HUDEP-2 (cell line): ENCODE measurements around the gene TRABD2B.

Experiments used
- DNase-seq, 76 experiments: peaks; one replicate each; lab custom pipeline; 2025; ENCODE audit not compliant: unreplicated experiment in 76 of 76; lab: John Stamatoyannopoulos, UW

TRABD2B gene

GRCh38 chr1:47764461-47765046 lies 232.6 kb downstream of the TRABD2B start:
- no peak for DNase-seq

- DNase-seq, result no peak
These were observed 233.5 kb downstream of the TRABD2B start for GRCh38 chr1:47763591-47764171.

- no peak for DNase-seq
These were observed 235.2 kb downstream of the TRABD2B start for GRCh38 chr1:47761974-47762373.

GRCh38 chr1:47761201-47761930 lies 235.8 kb downstream of the TRABD2B start:
- no peak for DNase-seq

DNA sequence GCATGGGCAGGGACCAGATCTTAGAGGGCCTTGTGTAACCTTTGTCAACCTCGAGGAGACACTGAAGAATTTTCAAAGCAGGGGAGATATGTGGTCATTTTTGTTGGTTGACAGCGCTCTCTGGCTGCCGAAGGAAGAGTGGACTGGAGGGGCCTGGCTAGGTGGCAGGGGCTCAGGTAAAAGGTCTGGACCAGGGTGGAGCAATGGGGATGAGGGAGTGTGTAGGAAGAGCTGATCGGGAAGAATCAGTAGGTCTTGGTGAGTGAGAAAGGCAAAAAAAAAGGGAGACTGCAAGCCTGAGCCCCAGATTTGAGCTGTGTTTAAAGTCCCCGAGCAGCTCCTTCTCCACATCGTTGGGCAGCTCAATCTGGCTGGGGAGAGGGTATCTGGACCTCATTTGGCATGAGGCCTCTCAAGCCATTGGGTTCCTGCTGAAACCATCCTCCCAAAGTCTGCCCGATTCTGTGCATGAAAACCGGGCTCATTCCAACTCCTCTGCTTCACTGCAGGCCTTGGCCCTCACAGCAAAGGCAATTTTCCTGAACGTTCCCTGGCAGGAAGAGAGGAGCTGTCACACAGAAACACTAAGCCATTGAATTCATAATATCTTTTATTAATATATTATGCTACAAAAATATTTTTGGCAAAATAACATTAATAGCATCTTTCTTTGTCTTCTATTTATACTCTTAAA lies 237.1 kb downstream of the TRABD2B start:
- DNase-seq, result no peak

GRCh38 chr1:47759251-47759935 lies 237.8 kb downstream of the TRABD2B start:
- DNase-seq, result no peak

- DNase-seq, result no peak
These were observed 238.6 kb downstream of the TRABD2B start for GRCh38 chr1:47758341-47759250.

DNA sequence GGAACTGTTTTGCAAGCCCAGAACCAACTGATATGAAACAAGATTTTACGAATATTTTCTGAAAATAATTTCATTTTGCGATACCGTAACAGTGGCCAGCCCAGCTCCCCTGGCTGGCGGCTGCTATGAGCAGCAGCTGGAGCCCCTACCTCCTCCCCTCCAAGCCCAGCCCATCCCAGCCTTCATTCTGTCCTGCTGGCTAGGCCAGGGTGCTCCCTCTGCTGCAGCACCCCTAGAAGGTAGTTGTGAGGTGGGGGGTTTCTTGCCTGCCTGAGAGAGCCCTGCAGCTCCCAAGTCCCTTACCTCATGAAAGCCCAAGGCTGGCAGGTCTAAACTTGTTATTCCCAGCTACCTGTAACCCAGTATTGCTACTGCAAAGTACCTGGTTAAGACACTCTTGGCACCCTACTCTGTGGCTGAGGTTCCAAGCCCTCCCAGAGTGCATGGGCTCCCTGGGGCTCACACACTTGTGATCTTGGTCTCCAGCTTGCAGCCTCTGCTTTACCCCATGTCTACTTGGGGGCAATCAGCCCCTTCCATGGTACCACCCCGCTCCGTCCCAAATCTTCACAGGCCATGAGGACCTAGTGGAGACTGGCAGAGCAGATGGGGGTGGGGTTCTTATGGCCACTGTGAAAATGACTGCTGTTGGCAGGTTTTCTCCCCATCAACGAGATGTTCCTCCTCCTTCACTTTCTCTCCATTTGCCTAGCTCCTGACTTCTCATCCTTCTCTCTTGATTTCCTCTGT lies 239.8 kb downstream of the TRABD2B start:
- no peak for DNase-seq

DNA sequence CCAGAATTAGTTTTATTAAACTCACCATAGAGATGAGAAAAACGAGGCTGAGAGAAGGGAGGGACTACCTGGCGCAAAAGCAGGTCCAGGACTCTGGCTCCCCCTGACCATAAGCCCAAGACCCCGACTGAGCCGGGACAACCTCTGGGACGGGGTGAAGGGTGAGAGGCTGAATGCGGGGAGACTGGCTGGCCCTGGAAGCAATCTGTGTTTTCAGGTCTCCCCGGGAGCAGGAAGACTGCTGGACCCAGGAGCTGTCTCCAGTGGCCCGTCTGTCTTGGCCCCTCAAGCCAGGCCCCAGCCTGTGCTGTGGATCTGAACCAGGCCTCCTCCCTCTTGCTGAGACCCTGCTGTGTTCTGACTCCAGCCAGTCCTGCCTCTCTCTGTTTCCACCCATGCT lies 240.8 kb downstream of the TRABD2B start:
- no peak for DNase-seq

DNA sequence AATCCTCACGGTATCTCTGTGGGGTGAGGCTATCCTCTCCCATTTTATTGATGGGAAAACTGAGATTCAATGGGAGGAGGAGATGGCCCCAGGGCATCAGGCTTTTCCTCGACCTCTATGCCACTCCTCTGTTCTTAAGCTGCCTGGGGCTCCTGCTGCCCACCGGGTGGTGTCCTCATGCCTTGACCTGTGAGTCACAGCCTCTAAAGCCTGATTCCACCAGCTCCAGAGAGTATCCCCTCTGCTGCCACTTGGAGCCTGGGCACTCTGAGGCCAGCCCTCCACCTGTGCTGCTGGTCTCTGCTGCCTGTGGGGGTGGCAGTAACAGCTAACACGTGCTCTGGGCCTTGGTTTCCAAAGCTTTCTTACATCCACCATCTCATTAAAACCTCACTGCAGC lies 241.2 kb downstream of the TRABD2B start:
- no peak for DNase-seq

- DNase-seq, result peak in 40 of 76 experiments; percentile 1 to 52 (median 23)
These were observed 241.8 kb downstream of the TRABD2B start for GRCh38 chr1:47755101-47755990.

DNA sequence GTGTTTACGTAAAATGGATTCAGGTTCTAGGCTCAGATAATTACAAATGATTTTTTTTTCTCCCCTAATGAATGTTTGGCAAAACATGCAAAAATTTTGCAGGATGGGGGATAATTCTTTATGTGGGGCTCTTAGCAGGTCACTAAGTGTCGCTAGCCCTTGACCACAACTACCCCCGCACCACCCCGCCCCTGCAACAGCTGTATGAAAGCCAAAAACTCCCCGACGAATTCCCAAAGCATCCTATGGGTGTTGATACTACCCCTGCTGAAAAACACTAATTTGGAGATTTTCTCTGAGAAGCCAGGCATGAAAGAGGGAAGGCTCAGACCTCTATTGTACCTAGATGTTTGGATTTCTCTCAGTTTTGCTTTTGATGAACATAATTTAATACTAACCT lies 243.0 kb downstream of the TRABD2B start:
- no peak for DNase-seq

GRCh38 chr1:47753808-47754207 lies 243.4 kb downstream of the TRABD2B start:
- no peak for DNase-seq

GRCh38 chr1:47752559-47752958 lies 244.6 kb downstream of the TRABD2B start:
- no peak for DNase-seq

DNA sequence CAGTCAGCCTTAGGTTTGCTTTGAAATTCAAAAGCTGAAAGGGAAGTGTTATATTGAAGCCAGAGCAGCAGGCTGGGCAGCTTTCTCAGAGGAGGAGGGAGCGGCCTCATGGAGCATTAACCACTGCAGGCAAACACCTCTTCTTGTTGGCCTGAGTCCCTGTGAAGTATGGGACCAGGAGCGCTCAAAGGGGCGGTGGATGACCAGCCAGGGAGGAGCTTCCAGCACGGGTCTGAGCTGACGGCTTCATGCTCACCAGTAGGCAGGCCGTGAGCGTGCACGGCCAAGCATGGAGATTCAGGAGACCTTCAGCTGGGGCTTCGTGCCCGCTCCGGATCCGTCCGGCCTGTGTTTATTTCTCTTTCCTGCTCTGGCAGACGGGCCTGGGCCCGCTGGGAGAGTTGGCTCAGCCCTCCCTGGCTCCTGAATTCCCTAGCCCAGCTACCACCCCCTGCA lies 245.2 kb downstream of the TRABD2B start:
- DNase-seq, result no peak

DNA sequence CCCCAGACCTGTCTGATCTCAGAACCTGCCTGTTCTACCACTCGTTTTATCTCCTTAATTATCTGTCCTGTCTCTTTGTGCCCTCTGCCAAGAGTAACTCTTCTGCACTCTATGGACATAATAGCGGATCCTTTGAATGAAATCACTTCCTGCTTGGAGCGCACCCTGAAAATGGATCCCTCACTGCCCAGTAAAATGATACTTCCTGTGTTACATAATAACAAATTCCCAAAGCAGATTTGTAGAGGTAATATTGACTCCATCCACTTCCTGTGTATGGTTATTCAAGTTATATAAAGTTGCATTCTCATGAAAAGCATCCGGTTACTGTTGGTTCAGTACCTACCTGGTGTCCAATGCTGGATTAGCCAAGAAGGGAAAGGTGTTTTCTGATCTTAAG lies 246.0 kb downstream of the TRABD2B start:
- DNase-seq, result no peak

DNA sequence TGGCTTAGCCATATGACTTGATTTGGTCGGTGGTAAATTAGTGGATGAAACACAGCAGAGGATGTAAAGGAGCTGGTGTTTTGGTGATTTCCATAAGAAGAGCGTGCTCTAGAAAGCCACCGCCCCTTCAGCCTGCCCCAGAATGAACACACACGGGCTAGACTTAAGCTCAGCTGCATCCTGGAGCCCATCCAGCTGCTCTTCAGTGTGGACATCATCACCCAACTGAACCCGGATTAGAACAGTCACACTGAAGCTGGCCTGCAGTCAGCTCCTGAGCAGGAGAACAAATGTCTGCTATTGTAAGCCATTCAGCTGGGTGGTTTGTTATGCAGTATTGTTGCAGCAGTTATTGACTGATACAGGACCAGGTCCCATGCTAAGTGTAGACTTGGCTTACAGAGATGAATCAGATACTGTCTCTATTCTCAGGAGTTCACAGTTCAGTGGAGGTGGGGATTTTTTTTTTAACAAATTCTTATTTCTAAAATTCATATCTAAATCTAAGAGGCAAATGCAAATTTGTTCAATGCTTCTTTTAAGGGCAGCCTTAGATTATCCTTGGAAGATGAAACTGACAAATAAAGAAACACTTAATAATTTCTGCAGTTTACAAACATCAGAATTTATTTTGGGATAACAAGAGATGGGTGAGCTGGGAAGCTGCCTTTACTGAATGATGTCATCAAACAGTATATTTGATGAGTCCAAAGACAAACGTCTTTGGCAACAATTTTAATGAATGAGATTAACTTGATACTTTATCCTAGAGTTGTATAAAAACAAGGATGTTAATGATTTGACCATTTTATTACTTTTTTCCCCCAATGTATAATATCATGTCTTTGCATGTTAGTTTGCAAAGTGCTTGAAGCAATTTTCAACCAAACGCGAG lies 251.2 kb downstream of the TRABD2B start:
- no peak for DNase-seq
